Measurements from ENCODE around the gene BOLA3. TPM values are rescaled to one million over a fixed set of nuclear protein-coding genes. Genes with fewer than 3 reads are reported as not detected.

BOLA3 gene
- total RNA-seq, 1 donor from 2014 or later, result 29.3 TPM

DNA sequence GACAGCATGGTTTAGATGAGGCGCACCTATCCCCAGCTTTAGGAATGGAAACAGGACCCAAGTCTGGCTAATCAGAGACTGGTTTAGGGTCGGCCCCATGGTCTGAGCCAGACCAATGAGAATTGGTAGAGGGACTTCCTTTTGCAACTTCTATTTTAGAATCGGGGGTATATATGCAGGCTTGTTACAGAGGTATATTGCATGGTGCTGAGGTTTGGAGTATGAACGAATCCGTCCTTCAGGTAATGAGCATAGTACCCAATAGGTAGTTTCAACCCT lies 1.5 kb upstream of the BOLA3 start:
- Mint-ChIP-seq H3K27me3 (ENCODE audit: low read depth) (no peaks in the 10 kb centered on the region), H3K9me3 (no peaks in the 10 kb centered on the region), H3K36me3 (ENCODE audit: low read depth) (no peaks in the 10 kb centered on the region), H3K27ac (ENCODE audit: unreplicated experiment) (no peak overlapping the region), H3K4me1 (no peaks in the 10 kb centered on the region), H3K4me3 (no peak overlapping the region)
- TF ChIP-seq, protein P1, sequence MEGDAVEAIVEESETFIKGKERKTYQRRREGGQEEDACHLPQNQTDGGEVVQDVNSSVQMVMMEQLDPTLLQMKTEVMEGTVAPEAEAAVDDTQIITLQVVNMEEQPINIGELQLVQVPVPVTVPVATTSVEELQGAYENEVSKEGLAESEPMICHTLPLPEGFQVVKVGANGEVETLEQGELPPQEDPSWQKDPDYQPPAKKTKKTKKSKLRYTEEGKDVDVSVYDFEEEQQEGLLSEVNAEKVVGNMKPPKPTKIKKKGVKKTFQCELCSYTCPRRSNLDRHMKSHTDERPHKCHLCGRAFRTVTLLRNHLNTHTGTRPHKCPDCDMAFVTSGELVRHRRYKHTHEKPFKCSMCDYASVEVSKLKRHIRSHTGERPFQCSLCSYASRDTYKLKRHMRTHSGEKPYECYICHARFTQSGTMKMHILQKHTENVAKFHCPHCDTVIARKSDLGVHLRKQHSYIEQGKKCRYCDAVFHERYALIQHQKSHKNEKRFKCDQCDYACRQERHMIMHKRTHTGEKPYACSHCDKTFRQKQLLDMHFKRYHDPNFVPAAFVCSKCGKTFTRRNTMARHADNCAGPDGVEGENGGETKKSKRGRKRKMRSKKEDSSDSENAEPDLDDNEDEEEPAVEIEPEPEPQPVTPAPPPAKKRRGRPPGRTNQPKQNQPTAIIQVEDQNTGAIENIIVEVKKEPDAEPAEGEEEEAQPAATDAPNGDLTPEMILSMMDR (conservative IDR thresholded peaks at IDR 0.05), result no peak
- DNase-seq (ENCODE audit: low read depth, low spot score), result no peak

DNA sequence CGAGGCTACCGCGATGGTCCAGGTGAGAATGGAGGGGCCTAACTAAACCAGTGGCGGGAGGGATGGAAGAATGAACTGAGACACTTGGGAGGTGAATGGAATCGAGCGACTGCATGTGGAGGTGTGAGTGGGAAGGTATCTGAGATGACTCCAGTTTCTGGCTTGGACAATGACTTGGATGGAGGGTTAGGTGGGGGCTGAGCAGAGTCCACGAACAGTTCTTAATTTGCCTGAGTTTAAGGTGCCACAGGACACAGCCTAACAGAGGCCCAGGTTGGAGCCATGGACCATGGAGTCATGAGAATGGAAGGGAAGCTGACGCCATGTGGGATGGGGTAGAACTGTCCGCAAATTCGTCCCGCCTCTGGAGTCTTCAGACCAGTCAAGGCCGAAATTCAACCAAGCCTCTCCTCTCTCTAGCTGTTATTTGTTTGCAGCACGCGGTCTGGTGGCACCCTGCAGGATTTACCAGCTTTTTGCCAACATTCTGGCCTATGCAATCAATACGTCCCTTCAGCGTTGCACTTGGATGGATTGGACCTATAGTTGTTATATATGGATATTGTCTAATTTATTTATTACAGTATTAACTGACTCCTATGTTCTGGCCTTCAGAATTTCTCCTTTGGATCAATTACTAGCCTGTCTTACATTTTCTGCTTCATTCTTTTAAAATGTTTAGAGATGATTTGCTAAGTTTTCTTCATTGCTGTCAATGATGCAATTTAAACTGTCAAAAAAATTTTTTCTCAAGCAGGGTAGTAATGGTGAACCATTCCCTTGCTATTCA lies 940 bp upstream of the BOLA3 start:
- Mint-ChIP-seq H3K27ac (ENCODE audit: unreplicated experiment) (no peak overlapping the region), H3K4me1 (no peaks in the 10 kb centered on the region), H3K4me3 (no peak overlapping the region), H3K9me3 (no peaks in the 10 kb centered on the region), H3K27me3 (ENCODE audit: low read depth) (no peaks in the 10 kb centered on the region), H3K36me3 (ENCODE audit: low read depth) (no peaks in the 10 kb centered on the region)
- TF ChIP-seq, protein P1 (conservative IDR thresholded peaks at IDR 0.05), result no peak
- no peak for DNase-seq (ENCODE audit: low read depth, low spot score)

DNA sequence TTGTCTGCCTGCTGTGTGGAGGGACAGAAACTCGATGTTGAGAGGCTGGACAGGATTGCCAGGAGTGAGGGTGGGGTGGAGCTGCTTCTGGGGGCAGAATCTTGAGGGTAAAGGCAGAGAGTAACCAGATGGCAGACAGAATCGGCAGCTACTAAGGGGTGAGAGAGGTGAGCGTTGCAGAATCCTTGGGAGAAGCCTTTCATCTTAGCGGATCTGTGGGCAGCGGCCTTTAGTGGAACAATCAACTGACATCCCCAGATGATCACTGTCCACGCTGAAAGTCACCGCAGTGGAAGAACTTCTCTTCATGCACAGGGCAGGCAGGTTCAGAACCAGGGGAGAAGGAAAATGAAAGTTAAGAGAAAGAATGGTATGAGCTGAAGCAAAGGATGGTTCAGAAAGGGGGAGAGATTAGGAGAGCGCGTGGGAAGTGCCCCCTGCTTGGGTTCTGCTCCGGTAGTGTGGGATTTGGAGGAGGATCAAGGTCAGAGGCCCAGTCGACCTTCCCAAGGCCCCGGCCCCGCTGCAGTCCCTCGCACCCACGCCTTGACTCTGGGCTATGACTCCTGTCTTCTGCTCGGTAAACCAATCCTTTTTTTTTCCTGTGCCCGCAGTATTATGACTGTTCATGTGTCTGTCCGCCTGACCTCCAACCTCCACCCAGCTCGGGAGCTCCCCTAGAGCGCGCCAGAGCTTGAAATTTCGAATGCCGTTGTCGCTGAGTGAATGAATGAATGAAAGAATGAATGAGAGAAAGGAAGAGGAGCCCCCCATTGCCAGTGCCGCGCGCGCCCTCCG lies 584 bp downstream of the BOLA3 start:
- Mint-ChIP-seq H3K27me3 (ENCODE audit: low read depth) (no peaks in the 10 kb centered on the region), H3K4me3 (no peak overlapping the region), H3K36me3 (ENCODE audit: low read depth) (peaks cover 2% of the 10 kb centered on the region), H3K4me1 (no peaks in the 10 kb centered on the region), H3K9me3 (no peaks in the 10 kb centered on the region), H3K27ac (ENCODE audit: unreplicated experiment) (no peak overlapping the region)
- TF ChIP-seq, protein P1 (conservative IDR thresholded peaks at IDR 0.05), result no peak
- DNase-seq (ENCODE audit: low read depth, low spot score), result no peak

DNA sequence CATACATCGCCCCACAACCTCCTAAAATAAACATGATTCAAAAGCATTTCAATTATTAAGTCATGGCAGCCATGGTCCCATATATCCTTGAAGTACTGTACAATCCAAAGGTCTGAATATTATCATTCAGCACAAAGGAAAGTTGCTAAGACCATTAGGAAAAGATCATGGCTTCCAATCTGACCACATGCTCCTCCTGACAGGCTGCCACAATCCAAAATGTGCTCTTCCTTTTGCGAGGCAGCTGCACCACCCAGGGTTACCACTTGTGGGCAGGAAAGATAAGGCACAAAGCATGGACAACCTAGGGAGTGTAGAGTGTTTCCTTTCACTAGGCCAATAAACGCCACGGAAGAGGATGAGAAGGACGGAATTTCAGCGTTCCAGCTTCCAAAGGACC lies 5.4 kb downstream of the BOLA3 start:
- Mint-ChIP-seq H3K4me1 (no peaks in the 10 kb centered on the region), H3K27ac (ENCODE audit: unreplicated experiment) (no peak overlapping the region), H3K9me3 (no peaks in the 10 kb centered on the region), H3K36me3 (ENCODE audit: low read depth) (peaks cover 2% of the 10 kb centered on the region), H3K4me3 (peak overlapping the region; percentile 12), H3K27me3 (ENCODE audit: low read depth) (no peaks in the 10 kb centered on the region)
- TF ChIP-seq, protein P1 (conservative IDR thresholded peaks at IDR 0.05), result peak; percentile 36
- no peak for DNase-seq (ENCODE audit: low read depth, low spot score)

DNA sequence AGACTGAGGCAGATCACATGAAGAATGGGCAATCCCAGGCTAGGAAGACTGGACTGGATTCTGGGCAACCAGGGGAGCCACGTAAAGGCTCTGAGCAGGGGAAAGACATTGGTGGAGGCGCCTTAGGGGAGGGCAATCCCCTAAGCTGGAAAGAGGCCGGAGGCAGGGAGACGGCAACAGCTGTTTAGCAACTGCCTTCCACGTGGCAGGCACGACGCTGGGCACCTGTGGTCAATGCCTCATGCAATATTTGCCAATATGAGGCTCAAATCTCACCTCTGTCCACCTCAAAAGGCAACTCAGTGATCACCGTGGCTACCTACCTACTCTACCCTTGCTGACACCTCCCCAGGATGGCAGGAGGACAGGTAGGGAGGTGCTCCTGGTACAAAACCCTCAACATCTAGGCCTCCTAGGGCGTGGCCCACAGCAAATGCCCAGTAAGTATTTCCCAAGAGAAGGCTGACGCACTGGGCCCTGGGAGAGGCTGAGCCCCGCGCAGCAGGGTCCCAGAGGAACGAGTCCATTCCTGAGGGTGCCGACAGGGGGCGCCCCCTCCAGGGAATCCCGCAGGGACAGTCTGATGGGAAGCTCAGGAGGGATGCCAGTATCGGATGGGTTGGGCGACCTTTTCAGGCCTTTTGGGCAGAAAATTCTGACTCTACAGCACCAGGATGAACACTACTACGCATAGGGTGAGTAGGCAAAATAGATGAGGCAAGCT lies 8.9 kb downstream of the BOLA3 start:
- Mint-ChIP-seq H3K27me3 (ENCODE audit: low read depth) (no peaks in the 10 kb centered on the region), H3K9me3 (no peaks in the 10 kb centered on the region), H3K36me3 (ENCODE audit: low read depth) (peaks cover 2% of the 10 kb centered on the region), H3K27ac (ENCODE audit: unreplicated experiment) (no peak overlapping the region), H3K4me1 (no peaks in the 10 kb centered on the region), H3K4me3 (no peak overlapping the region)
- TF ChIP-seq, protein P1 (conservative IDR thresholded peaks at IDR 0.05), result peak; percentile 34
- no peak for DNase-seq (ENCODE audit: low read depth, low spot score)
